K562 (cell line): ENCODE results near the gene ANAPC16. TPM values are rescaled to one million over a fixed set of nuclear protein-coding genes. Genes with fewer than 3 reads are reported as not detected.

Source experiments
- CHD4 ChIP-seq: fragments of 200-600 bp; sonication (generic); IDR thresholded peaks from 3 replicates; pipeline ENCODE4 v1.6.1; 2012; ENCODE audit warnings: low read depth, mild to moderate bottlenecking, mixed read lengths, low read length, inconsistent platforms; ENCODE audit not compliant: insufficient read depth, insufficient replicate concordance, poor library complexity, severe bottlenecking
- EWSR1 ChIP-seq: fragments of 450-650 bp; IDR thresholded peaks from 2 replicates; pipeline ENCODE4 v1.6.1; 2018; ENCODE audit warnings: borderline replicate concordance, mild to moderate bottlenecking, low read depth, moderate library complexity; ENCODE audit not compliant: partially characterized antibody
- HOXB6 ChIP-seq: fragments of 250-450 bp; sonication (Bioruptor Pico); IDR thresholded peaks from 2 replicates; pipeline ENCODE4 v1.5.1; 2022; ENCODE audit warnings: mild to moderate bottlenecking, borderline replicate concordance
- IFI16 ChIP-seq: fragments of 250-450 bp; sonication (Bioruptor Pico); IDR thresholded peaks from 2 replicates; pipeline ENCODE4 v2.1.2; 2022; ENCODE audit warnings: mild to moderate bottlenecking, inconsistent platforms
- JUND ChIP-seq, 2 experiments: IDR thresholded peaks; 2 replicates in 1 of 2; 3 replicates in 1 of 2; pipeline ENCODE4 v1.6.1; 2011; ENCODE audit warnings: borderline replicate concordance in 2 of 2, low read depth in 2 of 2, low read length in 2 of 2, improper control_type of control experiment in 1 of 2, missing biosample characterization in 1 of 2, missing genetic modification characterization in 1 of 2, missing genetic modification reagents in 1 of 2
- MLX ChIP-seq, 2 experiments: fragments of 450-650 bp in 1 of 2; sonication (generic) in 1 of 2; formaldehyde crosslinking; conservative IDR thresholded peaks; 2 replicates each; pipeline versions ENCODE4 v1.4.0 to v1.8.1; 2020 to 2022; ENCODE audit warnings: mild to moderate bottlenecking in 1 of 2, missing genetic modification reagents in 1 of 2
- MNT ChIP-seq, 2 experiments: fragments of 450-650 bp; conservative IDR thresholded peaks; 2 replicates each; pipeline ENCODE4 v1.6.1; 2017; ENCODE audit warnings: mild to moderate bottlenecking in 2 of 2, moderate library complexity in 2 of 2
- POLR2H ChIP-seq: IDR thresholded peaks from 2 replicates; pipeline ENCODE4 v1.6.1; 2016; ENCODE audit warnings: missing genetic modification characterization, low read depth, mild to moderate bottlenecking, control low read depth, missing compliant biosample characterization, moderate library complexity
- RERE ChIP-seq: sonication (generic); formaldehyde crosslinking; IDR thresholded peaks from 2 replicates; pipeline ENCODE4 v1.8.0; 2023; ENCODE audit warnings: missing genetic modification reagents, mild to moderate bottlenecking, borderline replicate concordance
- SAFB ChIP-seq: fragments of 200-400 bp; formaldehyde crosslinking; IDR thresholded peaks from 2 replicates; pipeline ENCODE4 v1.6.1; 2017; ENCODE audit warnings: low read depth, low read length, borderline replicate concordance
- TCF15 ChIP-seq: fragments of 250-450 bp; sonication (Bioruptor Pico); IDR thresholded peaks from 2 replicates; pipeline ENCODE4 v1.8.0; 2022; ENCODE audit warnings: moderate library complexity, mild to moderate bottlenecking, inconsistent platforms
- ZNF436 ChIP-seq: fragments of 250-450, 450-650 bp; sonication (Bioruptor Pico); formaldehyde crosslinking; IDR thresholded peaks from 2 replicates; pipeline ENCODE4 v1.7.0; 2020; ENCODE audit warnings: mild to moderate bottlenecking
- ZNF57 ChIP-seq: fragments of 450-650 bp; formaldehyde crosslinking; IDR thresholded peaks from 2 replicates; pipeline ENCODE4 v1.4.0; 2020; ENCODE audit warnings: mild to moderate bottlenecking, moderate library complexity
- polyA plus RNA-seq, 8 experiments: library from polyadenylated mRNA; depleted of rRNA in 4 of 8; stranded (reverse) in 5 of 8; unstranded in 3 of 8; fragments of >200 nt; fragmentation: Nextera tagmentation in 2 of 8; fragmentation: Illumina TruSeq in 1 of 8; extraction: Ambion mirVana in 2 of 8; extraction: Trizol in 1 of 8; gene quantifications; 2 replicates each; pipeline versions ENCODE4 v1.2.1 to v1.2.3, GENCODE V29; 2011 to 2014; ENCODE audit warnings: inconsistent platforms in 1 of 8, missing spikeins in 1 of 8
- total RNA-seq, 7 experiments: library from RNA; depleted of rRNA in 6 of 7; stranded (reverse); fragments of >200 nt in 6 of 7; fragmentation: Illumina TruSeq in 2 of 7; extraction: Trizol in 2 of 7; gene quantifications; 2 replicates each; pipeline versions ENCODE4 v1.2.1 to v1.2.3, GENCODE V29; 2011 to 2021; ENCODE audit warnings: low replicate concordance in 1 of 7
- TF ChIP-seq, protein P1 (sequence below): sonication (generic); formaldehyde crosslinking; IDR thresholded peaks from 2 replicates; pipeline ENCODE4 v1.8.0; 2022; ENCODE audit warnings: mild to moderate bottlenecking, low read depth, missing genetic modification reagents

The ANAPC16 gene
- total and polyA plus RNA-seq, 9 of the 15 experiments (the other 6 are each of a cell fraction or from before 2014, with no cell fraction given): 42.6 to 208 (median 108) TPM

- TF ChIP-seq MNT (conservative IDR thresholded peaks at IDR 0.05) (no peak), ZNF436 (CRISPR knock-in tag) (peak; percentile 97), CHD4 (peak; percentile 54), TCF15 (CRISPR knock-in tag) (peak; percentile 14; the same call in 1 of the 2 replicates), IFI16 (CRISPR knock-in tag) (0 out of 2 replicates have a peak, but pooled peaks have one; percentile 69), RERE (no peak), ZNF57 (peak; percentile 89), JUND (IDR thresholded peaks at IDR 0.05; ENCODE audit: borderline replicate concordance, low read depth, low read length) (peak; percentile 50; the same call in 1 of the 2 replicates), JUND (tag; IDR thresholded peaks at IDR 0.05; ENCODE audit: borderline replicate concordance, low read depth, low read length) (no peak), SAFB (no peak), POLR2H (tag) (no peak), MLX (CRISPR knock-in tag; conservative IDR thresholded peaks at IDR 0.05) (no peak), EWSR1 (no peak), HOXB6 (CRISPR knock-in tag) (peak; percentile 96)
- TF ChIP-seq, protein P1, sequence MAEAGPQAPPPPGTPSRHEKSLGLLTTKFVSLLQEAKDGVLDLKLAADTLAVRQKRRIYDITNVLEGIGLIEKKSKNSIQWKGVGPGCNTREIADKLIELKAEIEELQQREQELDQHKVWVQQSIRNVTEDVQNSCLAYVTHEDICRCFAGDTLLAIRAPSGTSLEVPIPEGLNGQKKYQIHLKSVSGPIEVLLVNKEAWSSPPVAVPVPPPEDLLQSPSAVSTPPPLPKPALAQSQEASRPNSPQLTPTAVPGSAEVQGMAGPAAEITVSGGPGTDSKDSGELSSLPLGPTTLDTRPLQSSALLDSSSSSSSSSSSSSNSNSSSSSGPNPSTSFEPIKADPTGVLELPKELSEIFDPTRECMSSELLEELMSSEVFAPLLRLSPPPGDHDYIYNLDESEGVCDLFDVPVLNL (CRISPR knock-in tag): no peak
Observed at GRCh38 chr10:72276421-72277339, 60.9 kb downstream of the ANAPC16 start (continued).
